Activated gamma-delta T cell treated with anti-CD3 and anti-CD28 coated beads, Interleukin-2, amount 50 U/mL, for 16 hours (primary cell): ENCODE results near the gene PI4KA.
A peak's percentile ranks its signal among the peaks of the same experiment; 100 is the strongest.

Source experiments
- DNase-seq: peaks from one replicate; pipeline ENCODE4 v3.0.0-alpha.2; 2020; ENCODE audit warnings: low read depth

The PI4KA gene

DNA sequence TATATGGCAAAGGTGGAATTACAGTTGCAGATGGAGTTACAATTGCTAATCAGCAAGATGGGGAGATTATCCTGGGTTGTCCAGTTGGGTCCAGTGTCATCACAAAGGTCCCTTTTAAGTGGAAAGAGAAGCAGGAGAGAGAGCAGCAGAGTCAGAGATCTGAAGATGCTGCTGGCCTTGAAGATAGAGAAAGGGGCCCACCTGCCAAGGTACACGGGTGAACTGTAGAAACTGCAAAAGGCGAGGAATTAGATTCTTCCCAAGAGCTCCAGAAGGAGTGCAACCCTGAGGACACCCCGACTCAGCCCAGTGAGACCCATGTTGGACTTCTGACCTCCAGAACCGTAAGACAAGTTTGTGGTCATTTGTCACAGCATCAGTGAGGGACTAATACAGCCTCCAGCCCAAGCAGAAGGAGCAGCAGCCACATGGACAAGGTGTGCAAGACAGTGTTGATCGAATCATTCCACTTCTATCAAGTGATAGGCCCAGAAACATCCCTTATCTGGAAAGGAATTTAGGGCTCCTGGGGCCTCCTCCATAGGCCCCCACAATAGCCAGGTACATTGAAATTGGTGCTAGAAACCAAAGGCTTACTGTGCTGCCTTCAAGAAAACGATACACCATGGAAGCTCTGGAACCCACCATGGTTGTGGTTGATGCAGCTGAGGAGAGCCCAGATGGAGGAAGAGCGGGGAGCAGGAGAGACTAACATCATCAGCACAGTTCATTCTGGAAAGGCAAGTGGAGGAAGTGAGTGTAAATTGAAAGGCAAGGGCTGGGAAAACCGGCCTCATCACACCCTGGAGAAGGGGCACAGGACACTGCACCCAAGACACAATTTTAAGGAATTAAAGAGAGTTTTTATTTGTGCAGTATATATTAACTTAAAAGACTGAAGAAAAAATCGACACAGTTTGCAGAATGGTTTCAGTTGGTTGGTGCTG, 23.5 kb upstream of the PI4KA start:
- DNase-seq = no peak

GRCh38 chr22:20881231-20881630, 22.6 kb upstream of the PI4KA start:
- no peak for DNase-seq

DNA sequence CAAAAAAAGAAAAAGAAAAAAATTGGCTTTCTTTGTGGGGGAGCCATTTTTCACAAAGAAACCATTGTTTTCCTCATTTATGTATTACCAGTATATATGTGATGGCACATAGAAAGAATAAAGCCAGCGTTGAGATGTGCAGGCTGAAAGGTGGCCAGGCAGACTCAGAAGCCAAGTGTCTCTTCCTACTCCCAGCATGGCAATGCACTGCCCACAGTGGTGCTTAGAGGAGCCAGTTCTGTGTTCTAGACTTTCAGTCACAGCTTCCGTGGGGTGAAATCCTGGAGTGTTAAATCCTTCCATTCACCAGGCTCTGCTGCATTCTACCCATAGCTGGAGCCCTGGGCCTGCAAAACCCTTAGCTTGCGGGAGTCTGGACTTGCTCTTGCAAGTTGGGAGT, 19.1 kb upstream of the PI4KA start:
- DNase-seq = no peak

DNA sequence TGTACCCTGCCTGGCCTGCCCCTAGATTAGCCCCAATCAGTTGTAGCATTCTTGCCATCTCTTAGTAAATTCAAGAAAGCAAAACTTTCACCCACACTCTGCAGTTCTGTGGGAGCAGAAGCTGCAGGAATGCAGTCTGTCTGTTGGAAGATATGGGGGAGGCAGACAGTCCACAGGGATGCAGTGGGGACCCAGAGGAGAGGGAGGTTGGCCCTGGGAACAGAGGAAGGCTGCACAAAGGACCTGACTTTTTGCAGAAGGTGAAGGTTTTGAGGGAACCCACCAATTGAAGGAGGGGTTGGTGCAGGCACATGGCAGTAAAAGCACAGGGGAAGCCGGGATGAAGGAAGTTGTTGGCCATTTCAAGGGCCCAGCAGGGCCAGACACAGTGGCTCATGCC, 16.7 kb upstream of the PI4KA start:
- no peak for DNase-seq

- DNase-seq = no peak
Observed at GRCh38 chr22:20873214-20873613, 14.6 kb upstream of the PI4KA start.

GRCh38 chr22:20869234-20869633, 10.6 kb upstream of the PI4KA start:
- DNase-seq = no peak

DNA sequence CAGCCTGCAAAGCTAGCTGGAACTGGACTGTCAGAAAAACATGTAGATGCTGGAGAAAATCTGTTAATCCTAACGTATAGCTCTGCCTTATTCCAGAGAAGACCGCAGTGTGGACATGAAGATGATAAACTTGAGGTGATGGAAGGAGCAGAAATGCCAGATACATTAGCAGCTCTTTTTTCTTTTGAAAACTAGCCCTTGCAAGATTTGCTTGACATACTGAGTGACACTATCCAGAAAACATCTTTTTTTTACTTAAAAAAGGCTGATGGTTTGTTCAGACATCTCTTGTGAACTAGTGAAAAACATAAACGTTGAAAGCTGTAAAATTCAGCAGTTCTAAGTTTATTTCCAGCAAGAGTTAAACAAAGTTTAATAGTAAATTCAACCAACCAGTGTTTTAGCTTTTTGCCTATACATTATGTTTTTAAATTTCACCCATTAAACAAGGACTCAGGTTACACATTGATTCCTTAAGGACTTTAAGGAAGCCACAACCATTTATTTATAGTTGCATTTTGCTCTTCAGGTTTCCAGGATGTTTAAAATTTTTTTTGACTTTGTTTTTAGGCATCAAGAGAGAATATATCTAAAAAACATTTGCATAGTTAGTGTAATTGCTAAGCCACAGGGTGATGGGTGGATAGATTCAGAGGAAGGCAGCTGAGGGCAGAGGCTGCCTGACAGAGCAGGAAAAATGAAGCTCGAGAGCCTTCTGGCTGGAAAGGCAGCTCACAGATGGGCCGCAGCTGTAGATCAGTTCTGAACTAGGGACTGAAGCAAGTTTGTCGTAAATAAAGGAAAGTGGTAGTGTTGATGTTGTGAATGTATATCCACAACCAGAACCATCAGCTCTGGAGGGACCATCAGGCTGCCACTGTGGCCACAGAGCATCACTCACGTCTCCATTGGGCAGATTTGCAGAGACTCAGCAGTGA, 9.7 kb upstream of the PI4KA start:
- DNase-seq = no peak

DNA sequence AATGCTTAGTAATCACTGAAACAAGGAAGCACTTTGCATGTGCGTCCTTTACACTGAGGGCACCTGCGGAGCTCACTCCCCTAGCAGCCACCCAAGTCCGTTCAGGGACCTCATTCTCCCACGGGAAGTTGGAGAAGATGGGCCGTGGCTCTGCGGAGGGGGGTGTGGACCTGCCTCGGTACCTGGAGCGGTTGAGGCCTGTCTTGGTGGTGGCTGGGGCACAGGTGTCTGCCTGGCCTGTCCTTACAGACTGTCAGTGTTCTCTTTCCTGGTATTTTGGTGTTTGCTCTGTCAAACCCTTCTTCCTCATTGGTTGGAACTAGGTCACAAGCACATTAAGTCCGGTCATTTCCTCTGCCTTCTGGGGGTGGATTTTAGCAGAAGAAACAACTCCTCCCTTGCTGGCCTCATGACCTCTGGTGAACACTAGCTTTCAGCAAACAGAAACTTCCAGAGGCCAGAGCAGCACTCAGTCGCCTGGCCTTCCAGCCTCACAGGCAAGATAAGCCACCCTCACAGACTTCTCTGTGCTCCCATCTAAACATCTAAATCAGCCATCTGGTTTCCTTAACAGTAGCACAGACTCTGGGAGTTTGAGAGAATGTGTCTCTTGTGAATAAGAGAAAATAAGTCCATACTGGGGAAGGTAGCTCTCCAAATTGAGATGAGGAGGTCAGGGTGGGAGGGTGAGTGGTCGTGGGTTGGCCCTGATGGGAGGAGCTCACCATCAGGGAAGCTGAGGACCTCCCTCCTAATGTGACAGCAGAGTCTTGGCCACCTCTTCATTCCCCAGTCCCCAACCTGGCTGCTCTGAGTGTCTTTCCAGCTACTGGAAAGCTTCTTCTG, 8.8 kb upstream of the PI4KA start:
- DNase-seq = no peak

- DNase-seq = no peak
Observed at GRCh38 chr22:20866736-20867135, 8.1 kb upstream of the PI4KA start.

DNA sequence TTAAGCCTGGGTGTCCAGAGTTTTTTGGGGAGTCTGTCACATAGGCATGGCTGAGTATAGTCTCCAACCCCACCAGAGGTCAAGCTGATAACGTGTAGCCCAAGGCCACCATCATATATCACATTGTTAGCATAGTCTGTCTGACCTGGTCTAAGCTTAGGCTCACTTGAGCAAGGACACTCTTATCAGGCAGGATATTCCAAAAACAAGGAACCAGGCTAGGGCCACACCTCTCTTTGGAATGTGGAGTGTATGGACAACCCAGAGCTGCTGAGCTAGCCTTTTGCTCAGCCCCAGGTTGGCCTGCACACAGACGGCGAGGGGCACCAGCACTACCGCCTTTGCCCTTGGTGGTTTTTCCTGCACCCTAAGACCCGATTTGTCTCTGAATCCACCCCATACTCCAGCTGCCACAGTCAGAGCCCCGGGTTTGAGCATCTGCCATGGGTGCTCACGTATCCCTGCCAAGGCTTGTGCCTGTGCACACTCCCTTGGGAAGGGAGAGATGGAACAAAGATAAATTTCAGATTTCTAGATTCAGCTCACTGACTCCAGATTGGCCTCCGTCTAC, 7.3 kb upstream of the PI4KA start:
- no peak for DNase-seq

- no peak for DNase-seq
Observed at GRCh38 chr22:20865331-20865730, 6.7 kb upstream of the PI4KA start.

DNA sequence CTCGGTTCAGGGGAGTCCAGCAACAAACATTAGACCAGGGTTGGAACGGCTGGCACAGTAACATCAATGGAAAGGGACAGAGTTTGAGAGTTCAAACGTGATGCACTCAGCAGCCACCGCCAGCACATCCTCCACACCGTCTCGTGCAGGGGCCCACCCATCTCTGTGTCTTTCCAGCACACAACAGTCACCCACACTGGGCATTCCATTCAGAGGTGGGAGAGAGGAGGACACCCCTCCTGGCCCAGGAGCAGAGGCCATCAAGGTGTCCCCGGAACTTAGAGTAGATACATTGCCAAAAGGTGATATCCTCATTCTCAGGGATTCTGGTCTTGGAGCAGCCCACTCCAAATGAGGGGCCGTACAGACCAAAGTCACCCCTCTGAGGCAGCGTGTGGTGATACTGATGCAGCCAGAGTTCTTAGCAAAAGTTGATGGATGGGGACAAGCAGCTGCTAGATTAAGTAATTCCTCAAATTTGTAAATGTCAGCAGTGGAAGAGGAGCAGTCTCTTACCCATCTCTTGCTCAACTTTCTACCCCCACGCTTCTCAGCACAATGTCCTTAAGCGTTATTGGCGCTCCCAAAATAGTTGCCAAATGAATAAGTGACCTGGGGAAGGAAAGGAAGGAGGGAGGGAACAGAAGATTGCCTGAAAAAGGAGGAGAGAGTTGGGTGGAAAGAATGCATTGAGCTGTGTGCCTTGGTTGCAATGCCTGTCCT, 5.7 kb upstream of the PI4KA start:
- no peak for DNase-seq

GRCh38 chr22:20863366-20863765, 4.8 kb upstream of the PI4KA start:
- no peak for DNase-seq

- no peak for DNase-seq
Observed at GRCh38 chr22:20862540-20862939, 3.9 kb upstream of the PI4KA start.

- no peak for DNase-seq
Observed at GRCh38 chr22:20859615-20860014, 1.0 kb upstream of the PI4KA start.

DNA sequence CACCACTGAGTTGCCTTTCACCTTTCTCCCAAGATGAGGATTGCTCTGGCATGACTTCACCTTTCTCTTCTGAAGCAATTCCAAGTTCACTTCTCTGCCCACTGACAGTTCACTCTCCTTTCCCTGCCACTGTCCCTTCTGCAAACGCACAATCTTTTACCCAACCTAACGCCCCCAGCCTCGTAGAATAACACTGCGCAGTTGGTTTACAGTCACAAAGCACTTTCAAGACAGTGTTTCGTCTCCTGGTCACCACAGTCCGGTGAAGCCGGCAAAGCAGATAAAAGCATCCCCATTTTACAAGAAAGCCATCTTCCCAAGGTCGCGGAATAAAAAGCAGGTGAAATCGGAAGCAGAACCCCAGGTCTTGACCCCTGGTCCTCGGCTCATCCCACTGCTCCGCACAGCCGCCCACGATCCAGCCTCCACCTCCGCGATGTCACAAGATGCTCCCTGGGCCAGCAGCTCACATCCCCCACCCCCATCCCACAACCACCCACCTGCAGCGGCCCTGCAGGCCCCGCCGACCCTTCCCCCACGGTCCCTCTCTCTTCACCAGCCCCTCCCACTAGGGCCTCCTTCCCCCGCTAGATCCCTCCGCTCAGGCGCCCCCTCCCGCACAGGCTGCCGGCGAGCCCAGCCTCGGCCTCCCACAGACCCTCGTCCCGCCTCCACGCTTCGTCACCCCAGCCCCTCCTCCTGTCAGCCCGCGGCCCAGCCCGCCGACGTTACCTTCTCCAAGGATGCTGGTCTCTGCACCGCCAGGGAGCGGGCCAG, 585 bp downstream of the PI4KA start:
- peak; percentile 68 for DNase-seq

- no peak for DNase-seq
Observed at GRCh38 chr22:20857247-20857643, 1.4 kb downstream of the PI4KA start.

GRCh38 chr22:20853236-20853660, 5.4 kb downstream of the PI4KA start:
- no peak for DNase-seq

- no peak for DNase-seq
Observed at GRCh38 chr22:20852503-20852902, 6.1 kb downstream of the PI4KA start.

GRCh38 chr22:20852076-20852475, 6.5 kb downstream of the PI4KA start:
- DNase-seq = no peak
